ENCODE results near the gene EXOC3L1. TPM values are rescaled to one million over a fixed set of nuclear protein-coding genes. Genes with fewer than 3 reads are reported as not detected.

Gene EXOC3L1
- total RNA-seq, 2 experiments from 2014 or later, result not detected

DNA sequence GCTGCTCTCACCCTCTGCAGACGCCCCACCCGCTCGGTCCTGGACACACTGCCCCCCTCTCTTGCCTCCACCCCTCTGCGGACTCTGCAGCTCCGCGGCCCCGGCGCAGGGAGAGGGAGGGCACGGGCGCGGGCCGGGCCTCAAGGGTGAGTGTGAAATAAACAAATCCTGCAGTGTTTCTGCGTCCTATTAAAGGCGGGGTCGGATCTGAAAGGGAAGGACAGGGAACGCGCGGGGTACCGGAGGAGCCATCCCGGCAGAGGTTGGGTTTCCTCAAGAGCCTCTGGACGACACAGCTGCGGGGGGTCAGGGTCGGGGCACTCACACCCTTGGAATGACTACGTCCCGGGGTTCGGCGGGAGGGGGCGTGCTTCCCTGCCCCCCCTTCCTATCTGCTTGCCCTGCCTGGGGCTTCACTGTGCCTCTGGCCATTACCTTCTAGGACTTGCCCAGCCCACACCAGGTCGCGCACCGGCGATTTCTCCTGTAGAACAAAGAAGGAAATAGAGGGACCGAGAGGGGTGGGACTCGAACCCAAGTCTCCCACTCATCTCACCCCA, 25.9 kb downstream of the EXOC3L1 start:
- ChIA-PET CTCF (ENCODE audit: unreplicated experiment) (interaction anchor here (0.6 kb wide), 1 partner anchor 63 kb away, joined by 3 read pairs; no protein-coding TSS in a partner anchor), POLR2A (no interaction called here)
- intact Hi-C loops (cut with micrococcal nuclease; ENCODE audit: unreplicated experiment), result no loop called here
- H3K4me2 ChIP-seq (ENCODE audit: low read length), result no peak overlapping the region
- no peak overlapping the region for H3K27ac ChIP-seq (ENCODE audit: low read depth, low read length, poor library complexity, severe bottlenecking)
- H2AFZ ChIP-seq (ENCODE audit: low read length), result no peak overlapping the region
- TF ChIP-seq, protein P1, sequence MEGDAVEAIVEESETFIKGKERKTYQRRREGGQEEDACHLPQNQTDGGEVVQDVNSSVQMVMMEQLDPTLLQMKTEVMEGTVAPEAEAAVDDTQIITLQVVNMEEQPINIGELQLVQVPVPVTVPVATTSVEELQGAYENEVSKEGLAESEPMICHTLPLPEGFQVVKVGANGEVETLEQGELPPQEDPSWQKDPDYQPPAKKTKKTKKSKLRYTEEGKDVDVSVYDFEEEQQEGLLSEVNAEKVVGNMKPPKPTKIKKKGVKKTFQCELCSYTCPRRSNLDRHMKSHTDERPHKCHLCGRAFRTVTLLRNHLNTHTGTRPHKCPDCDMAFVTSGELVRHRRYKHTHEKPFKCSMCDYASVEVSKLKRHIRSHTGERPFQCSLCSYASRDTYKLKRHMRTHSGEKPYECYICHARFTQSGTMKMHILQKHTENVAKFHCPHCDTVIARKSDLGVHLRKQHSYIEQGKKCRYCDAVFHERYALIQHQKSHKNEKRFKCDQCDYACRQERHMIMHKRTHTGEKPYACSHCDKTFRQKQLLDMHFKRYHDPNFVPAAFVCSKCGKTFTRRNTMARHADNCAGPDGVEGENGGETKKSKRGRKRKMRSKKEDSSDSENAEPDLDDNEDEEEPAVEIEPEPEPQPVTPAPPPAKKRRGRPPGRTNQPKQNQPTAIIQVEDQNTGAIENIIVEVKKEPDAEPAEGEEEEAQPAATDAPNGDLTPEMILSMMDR (conservative IDR thresholded peaks at IDR 0.05; ENCODE audit: low read length), result no peak
- no peak for TF ChIP-seq EZH2phosphoT487 (IDR thresholded peaks at IDR 0.05; ENCODE audit: borderline replicate concordance, low read depth, low read length)
- no peaks in the 10 kb centered on the region for H3K79me2 ChIP-seq (ENCODE audit: insufficient read depth, low read depth, low read length)
- no TSS peak for BruUV-seq (replicated peaks)
- no peak overlapping the region for H3K4me3 ChIP-seq (ENCODE audit: low read depth, low read length, poor library complexity, severe bottlenecking)
- peaks cover 6% of the 10 kb centered on the region for H3K4me1 ChIP-seq (ENCODE audit: insufficient read depth, low read length, poor library complexity, severe bottlenecking)
- no peaks in the 10 kb centered on the region for H4K20me1 ChIP-seq (ENCODE audit: insufficient read depth, low read length)
- no peak for DNase-seq (ENCODE audit: low spot score)
- H3K36me3 ChIP-seq (ENCODE audit: insufficient read depth, low read length), result no peaks in the 10 kb centered on the region
- no peaks in the 10 kb centered on the region for H3K9me2 ChIP-seq (ENCODE audit: insufficient read depth, low read length)
- H3K9me3 ChIP-seq (ENCODE audit: low read length), result no peaks in the 10 kb centered on the region

DNA sequence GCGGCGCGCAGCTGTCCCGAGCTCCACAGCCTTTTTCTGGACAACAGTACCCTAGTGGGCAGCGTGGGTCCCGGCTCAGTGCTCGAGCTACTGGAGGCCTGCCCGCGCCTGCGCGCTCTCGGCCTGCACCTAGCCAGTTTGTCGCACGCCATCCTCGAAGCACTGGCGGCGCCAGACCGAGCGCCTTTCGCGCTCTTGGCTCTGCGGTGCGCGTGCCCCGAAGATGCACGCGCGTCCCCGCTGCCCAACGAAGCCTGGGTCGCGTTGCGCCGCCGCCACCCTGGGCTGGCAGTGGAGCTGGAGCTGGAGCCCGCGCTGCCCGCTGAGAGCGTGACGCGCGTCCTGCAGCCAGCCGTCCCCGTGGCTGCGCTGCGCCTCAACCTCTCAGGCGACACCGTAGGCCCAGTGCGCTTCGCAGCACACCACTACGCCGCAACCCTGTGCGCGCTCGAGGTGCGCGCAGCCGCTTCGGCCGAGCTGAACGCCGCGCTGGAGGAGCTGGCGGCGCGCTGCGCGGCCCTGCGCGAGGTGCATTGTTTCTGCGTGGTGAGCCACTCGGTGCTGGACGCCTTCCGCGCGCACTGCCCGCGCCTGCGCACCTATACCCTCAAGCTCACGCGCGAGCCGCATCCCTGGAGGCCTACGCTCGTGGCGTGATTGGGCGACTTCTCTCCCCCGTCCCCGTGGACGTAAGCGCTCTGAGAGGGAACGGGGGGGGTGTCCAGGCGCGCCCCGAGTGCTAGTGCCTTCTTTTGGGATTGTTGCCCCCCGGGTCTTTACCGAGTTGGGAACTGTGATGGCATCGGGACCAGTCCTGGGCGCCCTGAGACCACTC, 26.6 kb downstream of the EXOC3L1 start:
- Histone ChIP-seq H3K9me2 (ENCODE audit: insufficient read depth, low read length) (no peaks in the 10 kb centered on the region), H3K4me3 (ENCODE audit: low read depth, low read length, poor library complexity, severe bottlenecking) (no peak overlapping the region), H2AFZ (ENCODE audit: low read length) (no peak overlapping the region), H4K20me1 (ENCODE audit: insufficient read depth, low read length) (no peaks in the 10 kb centered on the region), H3K4me1 (ENCODE audit: insufficient read depth, low read length, poor library complexity, severe bottlenecking) (peaks cover 13% of the 10 kb centered on the region), H3K36me3 (ENCODE audit: insufficient read depth, low read length) (no peaks in the 10 kb centered on the region), H3K79me2 (ENCODE audit: insufficient read depth, low read depth, low read length) (no peaks in the 10 kb centered on the region), H3K27ac (ENCODE audit: low read depth, low read length, poor library complexity, severe bottlenecking) (no peak overlapping the region), H3K9me3 (ENCODE audit: low read length) (no peaks in the 10 kb centered on the region), H3K4me2 (ENCODE audit: low read length) (peak overlapping the region; percentile 27; the same call in 1 of the 2 replicates)
- intact Hi-C loops (cut with micrococcal nuclease; ENCODE audit: unreplicated experiment), result no loop called here
- ChIA-PET POLR2A (no interaction called here), CTCF (ENCODE audit: unreplicated experiment) (interaction anchor here (0.6 kb wide), 1 partner anchor 62 kb away, joined by 3 read pairs; no protein-coding TSS in a partner anchor)
- TF ChIP-seq, protein P1 (conservative IDR thresholded peaks at IDR 0.05; ENCODE audit: low read length), result no peak
- no peak for TF ChIP-seq EZH2phosphoT487 (IDR thresholded peaks at IDR 0.05; ENCODE audit: borderline replicate concordance, low read depth, low read length)
- DNase-seq (ENCODE audit: low spot score), result no peak
- no TSS peak for BruUV-seq (replicated peaks)

Measured in OCI-LY7 (cell line).